Dedifferentiated amniotic fluid mesenchymal stem cell (primary cell): ENCODE data around the gene NEDD9.

Experiments
- DNase-seq: peaks from one replicate; pipeline ENCODE4 v3.0.0-alpha.2; 2016; ENCODE audit errors: extremely low spot score

NEDD9 gene

DNA sequence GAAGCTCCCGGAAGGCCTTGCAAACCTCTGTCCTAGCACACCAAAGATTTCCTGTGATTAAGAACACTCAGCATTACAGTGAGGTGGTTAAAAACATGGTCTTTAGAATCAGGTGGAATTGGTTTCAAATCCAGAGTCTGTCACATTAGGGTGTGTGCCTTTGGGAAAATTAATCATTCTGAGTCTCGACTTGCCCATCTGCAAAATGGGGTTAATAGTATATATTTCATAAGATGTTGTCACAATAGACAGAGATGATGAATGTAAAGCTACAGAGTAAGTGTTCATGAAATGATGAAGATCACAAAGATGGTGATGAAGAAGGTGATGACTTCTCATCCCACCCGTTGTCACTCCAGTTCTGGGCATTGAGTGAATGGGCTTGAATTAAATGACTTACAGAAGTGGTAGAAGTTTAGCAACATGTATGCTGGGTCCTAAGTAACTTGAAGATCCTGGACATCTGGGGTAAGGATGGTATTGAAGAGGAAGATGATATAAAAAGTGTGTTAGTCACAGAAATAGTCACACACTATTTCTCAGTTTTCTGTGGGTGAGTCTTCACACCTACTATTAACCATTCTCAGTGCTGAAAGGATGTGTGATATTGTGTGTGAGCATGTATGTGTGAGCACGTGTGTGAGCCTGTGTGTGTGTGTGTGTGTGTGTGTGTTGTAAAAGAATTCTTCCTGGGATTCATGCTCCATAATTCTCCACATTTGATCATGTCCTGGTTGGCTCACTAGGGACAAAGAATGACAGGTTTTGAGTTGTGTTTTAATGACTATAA is 28.0 kb upstream of the NEDD9 start:
- no peak for DNase-seq

DNA sequence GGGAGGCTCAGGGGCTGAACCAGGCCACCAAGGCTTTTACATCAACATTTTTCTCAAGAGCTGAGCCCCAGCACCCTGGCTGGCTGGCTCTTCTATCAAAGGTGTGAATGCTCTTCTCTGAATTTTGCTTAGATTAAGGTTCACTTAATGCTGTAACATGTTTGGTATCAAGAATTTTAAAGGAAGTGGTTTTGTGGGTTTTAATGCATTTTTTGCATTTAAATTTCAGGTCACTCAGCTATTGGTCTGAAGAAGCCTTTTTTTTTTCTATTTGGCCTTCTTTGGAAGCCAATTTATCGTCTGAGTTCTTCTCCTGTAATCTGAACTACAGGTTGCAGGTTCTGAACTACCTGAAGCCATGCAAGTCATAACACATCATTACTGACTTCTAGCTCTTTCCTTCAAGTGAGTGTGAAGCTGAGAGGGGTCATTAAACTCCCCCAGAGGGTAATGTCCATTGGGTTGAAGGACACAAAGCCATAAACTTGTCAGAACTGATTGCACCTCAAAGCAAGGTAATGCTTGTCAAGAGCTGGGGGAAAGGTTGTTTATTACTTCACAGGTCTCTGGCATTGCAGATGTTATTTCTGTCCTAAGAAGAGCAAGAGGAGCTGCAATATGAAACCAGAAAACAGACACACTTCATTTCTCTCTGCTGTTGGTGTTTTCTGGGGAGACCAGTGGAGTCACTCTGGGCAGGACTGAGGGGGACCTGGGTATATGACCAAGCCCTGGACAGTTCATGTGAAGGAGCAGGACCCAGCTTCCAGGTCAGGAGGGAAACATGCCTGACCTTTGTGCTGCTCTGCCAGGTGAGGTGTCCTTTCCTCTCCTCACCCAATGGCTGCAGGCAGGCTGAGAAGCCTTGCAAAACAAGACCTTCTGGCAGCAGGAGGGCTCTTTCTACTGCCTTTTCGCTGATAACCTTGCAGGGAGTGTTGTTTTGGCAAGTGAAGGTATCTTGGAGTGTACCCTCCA is 26.1 kb upstream of the NEDD9 start:
- no peak for DNase-seq

DNA sequence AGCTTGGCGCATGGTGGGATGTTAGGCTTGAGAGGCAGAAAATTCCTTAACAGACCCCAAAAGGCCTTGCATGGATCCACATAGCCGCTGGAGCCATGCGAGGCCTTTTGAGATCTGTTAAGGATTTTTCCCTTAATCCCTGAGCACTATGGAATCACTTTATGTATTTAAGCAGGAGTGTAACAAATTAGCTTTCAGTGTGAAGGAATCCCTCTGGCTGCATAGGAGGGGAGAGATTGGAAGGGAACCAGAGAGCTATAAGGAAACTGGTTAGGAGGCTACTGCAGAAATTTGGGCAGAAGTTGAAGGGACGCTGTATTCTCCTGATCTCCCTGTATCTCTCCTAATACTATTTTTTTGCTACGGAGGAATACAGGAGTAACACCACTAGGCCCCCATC is 23.1 kb upstream of the NEDD9 start:
- no peak for DNase-seq

GRCh38 chr6:11253594-11253993 is 21.1 kb upstream of the NEDD9 start:
- DNase-seq: no peak

DNA sequence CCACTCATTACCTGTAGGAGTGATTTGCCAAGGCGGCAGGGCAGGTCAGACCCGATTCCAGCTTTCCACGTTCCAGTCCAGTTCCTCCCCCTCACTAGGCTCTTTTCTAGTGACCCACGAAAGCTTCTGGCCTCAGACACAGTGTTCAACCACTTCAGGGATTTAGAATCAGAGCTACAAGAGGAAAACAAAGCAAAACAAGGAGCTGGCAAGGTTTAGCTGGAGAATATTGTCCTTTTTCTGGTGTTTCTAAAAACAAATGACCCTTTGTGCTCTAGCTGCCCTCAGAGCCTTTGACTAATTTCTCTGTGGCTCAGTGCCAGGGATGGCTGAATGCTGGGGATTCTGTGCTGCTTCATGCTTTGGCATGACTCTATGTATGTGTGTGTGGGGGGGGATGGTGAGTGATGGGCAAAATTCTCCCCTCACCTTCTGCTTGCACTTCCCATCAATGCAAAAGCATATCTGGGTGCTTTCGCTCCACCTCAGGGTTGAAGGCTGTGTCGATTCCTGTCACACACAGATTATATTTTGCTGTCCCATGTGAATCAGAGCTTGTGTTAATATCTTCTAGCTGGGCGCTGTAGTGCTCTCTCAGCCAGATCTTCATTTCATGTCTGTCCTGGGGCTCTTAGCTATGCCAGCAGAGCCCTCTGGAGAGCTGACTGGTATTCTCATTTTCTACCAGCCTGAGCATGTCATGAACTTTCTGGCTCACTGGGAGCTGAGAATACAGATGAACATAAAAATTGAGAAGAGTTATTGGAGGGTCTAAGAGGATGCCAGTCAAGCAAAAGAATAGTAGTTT is 19.3 kb upstream of the NEDD9 start:
- no peak for DNase-seq

DNA sequence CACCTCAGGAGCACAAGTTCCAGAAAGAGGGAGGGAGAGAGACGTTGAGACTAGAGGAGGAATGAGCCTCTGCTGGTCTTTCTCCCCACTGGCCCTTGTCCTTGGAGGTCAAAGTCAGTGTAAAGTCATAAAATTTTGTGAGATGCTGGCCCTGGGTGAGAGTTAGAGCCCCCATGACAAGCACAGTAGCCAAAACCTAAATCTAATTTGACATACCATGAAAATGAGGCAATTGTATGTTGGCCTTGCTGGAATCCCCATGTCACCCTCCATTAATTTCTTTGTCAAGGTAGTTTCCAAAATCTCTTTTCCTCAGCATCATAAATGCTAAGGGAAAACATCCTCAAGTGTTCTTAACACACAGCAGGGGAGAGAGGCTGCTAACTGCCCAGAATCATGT is 17.6 kb upstream of the NEDD9 start:
- no peak for DNase-seq

DNA sequence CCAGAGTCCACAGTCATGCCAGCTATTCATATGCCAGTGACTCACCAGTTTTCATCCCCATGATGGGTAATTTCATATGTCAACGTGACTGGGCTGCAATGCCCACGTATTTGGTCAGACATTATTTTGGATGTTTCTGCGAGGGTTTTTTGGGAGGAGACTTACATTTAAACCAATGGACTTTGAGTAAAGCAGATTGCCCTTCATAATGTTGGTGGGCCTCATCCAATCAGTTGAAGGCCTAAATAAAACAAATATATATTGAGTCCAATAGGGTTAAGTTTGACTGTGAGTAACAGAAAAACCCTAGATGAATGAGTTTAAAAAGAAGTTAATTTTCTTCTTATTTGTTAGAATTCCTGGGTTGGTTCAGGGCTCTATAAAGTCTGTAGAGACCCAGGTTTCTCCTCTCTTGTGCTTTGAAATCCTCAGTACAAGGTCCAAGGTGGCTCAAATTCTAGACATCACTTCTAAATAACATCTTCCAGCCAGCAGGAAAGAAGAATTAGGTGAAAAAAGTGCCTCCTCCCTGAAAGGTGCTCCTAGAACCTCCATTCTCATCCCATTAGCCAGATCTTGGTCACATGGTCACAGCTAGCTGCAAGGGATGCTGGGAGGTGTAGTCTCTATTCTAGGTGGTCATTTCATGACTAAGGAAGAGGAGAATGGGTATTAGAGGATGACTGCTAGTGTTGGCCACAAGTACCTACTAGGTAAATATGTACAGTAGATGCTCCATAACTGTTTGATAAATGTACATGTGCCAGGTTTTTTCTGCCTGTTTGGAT is 16.7 kb upstream of the NEDD9 start:
- no peak for DNase-seq

DNA sequence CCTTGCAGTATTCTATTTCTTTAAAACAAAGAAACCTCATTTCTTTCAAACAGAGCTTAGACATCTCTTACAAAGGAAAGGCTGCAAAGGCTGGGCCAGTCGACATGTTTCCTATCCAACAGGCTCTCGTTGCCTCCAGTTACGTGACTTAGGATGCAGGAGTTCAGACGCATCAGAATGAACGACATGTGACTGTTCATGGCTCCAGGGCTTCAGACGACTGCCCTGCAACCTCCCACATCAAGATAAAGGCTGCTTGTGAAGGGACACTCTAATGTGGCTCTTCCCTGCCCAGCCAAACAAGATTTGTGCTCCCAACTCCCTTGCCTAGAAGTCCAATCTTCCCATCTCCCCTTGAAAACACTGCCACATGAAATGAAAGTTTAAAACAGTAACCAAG is 14.3 kb upstream of the NEDD9 start:
- no peak for DNase-seq

DNA sequence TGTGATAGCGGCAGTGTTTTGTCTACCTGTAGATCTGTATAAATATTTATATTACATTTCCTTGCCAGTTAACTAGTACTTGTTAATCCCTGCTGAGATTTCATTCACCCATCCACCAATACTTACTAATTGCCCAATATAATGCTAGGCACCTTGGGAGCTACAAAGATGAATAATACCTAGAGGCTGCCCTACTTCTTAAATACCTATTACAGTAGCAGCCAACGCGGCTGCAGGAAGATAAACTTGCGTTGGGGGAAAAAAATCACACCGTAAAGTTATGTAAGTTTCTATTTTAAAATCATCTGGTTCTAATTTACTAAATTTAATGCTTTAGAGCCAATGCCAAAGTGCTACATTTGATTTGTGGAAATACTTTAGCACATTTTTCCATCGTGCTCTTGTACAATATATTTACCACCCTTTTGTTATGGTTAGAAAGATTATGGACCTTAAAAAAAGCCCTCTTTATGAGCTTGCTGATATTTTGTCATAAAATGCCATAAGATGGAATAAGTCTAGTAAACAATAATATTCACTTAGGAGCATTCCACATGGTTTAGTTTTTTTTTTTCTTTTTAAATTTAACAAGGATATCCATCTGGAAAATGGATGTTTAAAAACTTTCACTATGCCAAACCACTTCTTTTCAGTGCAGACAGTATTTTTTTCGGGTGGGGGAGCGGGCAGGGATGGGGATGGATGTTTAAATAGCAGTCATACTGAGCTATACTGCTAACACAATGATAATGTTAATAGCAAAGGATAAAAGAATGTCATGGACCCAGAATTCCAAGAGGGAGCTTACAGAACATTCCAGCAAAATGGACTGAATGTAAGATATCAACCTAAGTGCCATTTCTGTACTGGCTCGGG is 13.2 kb upstream of the NEDD9 start:
- no peak for DNase-seq

GRCh38 chr6:11244387-11245126 is 12.1 kb upstream of the NEDD9 start:
- DNase-seq: no peak

GRCh38 chr6:11243861-11244260 is 11.4 kb upstream of the NEDD9 start:
- no peak for DNase-seq

GRCh38 chr6:11242711-11243110 is 10.2 kb upstream of the NEDD9 start:
- peak; percentile 65 for DNase-seq

GRCh38 chr6:11241793-11242201 is 9.3 kb upstream of the NEDD9 start:
- DNase-seq: no peak

DNA sequence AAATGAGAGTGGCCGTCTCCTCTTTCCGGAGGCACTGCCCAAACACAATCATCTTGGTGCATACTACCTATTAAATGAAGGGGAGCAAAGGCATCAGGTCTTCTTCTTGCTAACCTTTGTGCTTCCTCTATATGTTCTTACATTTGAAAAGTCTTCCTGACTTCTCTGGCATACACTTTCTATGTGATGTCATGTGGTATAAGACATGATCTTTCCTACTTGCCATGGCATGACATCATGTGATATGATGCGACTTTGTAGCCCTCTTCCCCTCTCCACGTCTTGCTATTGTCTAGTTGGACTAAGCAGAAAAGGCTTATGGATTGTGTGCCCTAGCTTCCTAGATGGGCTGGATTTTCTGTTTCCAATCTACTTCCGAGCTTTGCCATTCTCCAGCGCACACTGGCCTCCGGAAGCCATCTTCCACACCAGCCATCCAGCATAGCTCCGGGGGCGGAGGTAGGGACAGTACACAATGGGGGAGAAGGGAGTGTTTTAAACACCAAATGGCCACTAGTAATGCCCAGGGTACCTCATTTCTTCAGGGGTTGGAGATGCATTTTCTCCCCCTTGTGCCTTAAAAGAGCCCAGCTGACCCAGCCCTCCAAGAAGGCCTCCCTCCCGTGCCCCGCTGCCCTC is 8.8 kb upstream of the NEDD9 start:
- DNase-seq: no peak

GRCh38 chr6:11237956-11238355 is 5.5 kb upstream of the NEDD9 start:
- DNase-seq: no peak

DNA sequence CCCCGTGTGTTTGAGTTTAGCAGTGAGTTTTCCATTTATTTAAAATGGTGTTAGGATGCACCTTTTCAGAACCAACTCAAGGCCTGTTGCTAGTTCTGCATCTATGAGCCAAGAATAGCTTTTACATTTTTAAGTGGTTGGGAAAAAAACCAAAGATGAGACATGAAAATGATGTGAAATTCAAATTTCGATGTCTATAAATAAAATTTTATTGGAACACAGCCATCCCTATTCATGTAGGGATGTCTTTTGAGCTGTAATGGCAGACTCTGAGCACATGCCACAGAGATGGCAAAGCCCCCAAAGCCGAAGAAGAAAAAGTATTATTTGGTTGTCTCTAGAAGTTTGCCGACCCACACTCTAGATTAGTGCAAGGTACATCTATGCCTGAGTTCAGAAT is 5.0 kb upstream of the NEDD9 start:
- DNase-seq: no peak

GRCh38 chr6:11236915-11237314 is 4.4 kb upstream of the NEDD9 start:
- DNase-seq: no peak

- no peak for DNase-seq
Observed at GRCh38 chr6:11236076-11236750, 3.7 kb upstream of the NEDD9 start.
